HG02588 (cell line): Measurements from ENCODE around the gene ASPSCR1.

Source experiments
- ATAC-seq: cut with Tn5 transposase; IDR thresholded peaks from one replicate; pipeline ENCODE4 v1.9.1; 2021; ENCODE audit warnings: mild to moderate bottlenecking, moderate library complexity; ENCODE audit not compliant: unreplicated experiment

ASPSCR1 gene

GRCh38 chr17:82053130-82053529 lies 75.7 kb downstream of the ASPSCR1 start:
- ATAC-seq: no peak

DNA sequence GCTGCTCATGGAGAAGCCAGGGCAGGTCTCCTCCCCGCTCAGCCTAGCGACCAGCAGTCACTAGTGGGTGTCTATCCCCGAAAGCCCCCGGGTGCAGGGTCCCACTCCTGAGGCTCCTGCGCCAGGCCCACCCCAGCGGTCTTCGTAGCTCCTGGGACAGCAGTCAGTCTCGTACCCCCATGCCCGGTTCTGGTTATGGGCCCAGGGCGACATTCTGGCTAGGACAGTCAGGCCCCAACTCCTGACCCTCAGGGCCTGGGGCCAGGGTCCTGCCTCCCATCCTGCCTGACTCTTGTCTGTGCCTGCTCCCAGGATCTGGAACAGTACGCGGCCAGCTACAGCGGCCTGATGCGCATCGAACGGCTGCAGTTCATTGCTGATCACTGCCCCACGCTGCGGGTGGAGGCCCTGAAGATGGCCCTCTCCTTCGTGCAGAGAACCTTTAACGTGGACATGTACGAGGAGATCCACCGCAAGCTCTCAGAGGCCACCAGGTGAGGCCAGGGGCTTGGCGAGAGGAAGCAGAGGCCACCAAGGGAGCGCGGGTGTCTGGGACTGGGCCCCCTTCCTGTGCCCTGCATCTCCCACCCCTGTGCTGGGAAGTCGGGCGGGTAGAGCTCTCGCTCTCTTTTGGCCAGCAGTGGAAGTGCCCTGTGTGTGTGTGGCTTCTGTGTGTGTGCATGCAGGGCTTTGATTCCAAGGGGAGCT lies 76.3 kb downstream of the ASPSCR1 start:
- no peak for ATAC-seq

- no peak for ATAC-seq
Observed at GRCh38 chr17:82054351-82055022, 77.1 kb downstream of the ASPSCR1 start.

DNA sequence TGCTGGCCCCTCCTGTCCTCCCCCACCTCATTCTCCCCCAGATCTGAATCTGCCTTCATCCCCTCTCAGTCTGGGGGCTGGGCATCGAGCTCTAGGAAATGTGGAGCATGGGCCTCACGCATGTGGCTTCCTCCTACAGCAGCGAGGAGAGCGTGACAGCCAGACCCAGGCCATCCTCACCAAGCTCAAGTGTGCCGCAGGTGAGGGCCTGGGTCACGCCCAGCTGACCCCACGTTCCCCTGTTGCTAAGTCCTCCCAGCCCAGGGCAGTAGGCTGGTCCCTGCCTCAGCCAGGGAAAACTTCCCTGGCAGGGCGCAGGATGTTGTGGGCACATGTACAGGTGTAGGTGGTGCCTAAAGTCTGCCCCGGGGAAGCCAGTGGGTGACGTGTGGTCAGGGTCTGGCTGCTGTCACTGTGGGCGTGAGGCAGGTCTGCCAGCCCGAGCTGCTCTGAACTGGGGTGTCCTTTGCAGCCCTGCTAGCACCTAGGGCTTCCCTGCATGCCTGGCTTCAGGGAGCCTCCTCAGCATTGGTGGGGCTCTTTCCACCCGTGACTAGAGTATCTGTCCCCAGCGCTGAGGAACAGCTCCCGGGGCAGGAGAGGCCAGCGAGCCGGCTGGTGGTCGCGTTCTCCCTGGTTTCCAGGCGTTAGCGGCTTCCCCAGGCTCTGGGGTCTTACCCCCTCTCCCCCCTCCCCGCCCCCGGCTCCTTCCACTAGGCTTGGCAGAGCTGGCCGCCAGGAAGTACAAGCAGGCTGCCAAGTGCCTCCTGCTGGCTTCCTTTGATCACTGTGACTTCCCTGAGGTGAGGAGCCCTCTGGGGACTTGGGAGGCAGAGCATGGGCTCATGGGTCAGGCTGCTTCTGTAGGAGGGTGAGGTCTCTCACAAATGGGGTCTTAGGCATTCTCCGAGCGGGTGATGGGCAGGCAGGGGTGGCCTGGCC lies 77.9 kb downstream of the ASPSCR1 start:
- ATAC-seq: no peak

DNA sequence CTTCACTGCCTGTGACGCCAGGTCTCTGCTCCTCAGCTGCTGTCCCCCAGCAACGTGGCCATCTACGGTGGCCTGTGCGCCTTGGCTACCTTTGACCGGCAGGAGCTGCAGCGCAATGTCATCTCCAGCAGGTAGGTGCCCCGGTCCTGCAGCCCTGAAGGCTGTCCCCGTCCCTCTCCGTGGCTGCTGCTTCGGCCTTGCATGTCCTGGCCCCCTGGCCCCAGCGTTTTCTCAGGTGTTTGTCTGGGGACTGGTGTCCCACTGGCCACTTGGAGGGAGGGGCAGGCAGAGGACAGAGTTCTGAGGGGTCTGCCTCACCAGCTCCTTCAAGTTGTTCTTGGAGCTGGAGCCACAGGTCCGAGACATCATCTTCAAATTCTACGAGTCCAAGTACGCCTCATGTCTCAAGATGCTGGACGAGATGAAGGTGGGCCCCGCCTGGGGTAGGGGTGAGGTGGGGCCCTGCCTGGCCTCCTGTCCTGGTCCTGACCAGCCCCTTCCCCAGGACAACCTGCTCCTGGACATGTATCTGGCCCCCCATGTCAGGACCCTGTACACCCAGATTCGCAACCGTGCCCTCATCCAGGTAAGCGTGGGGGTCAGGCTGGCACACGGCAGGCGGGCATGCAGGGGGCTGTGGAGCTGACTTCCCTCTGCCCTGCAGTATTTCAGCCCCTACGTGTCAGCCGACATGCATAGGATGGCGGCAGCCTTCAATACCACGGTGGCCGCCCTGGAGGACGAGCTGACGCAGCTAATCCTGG lies 78.7 kb downstream of the ASPSCR1 start:
- no peak for ATAC-seq

- no peak for ATAC-seq
Observed at GRCh38 chr17:82056729-82057621, 79.5 kb downstream of the ASPSCR1 start.

GRCh38 chr17:82058230-82058854 lies 80.9 kb downstream of the ASPSCR1 start:
- no peak for ATAC-seq

- no peak for ATAC-seq
Observed at GRCh38 chr17:82058855-82059249, 81.4 kb downstream of the ASPSCR1 start.

GRCh38 chr17:82059272-82060000 lies 82.0 kb downstream of the ASPSCR1 start:
- no peak for ATAC-seq

GRCh38 chr17:82060001-82060380 lies 82.6 kb downstream of the ASPSCR1 start:
- ATAC-seq: no peak

DNA sequence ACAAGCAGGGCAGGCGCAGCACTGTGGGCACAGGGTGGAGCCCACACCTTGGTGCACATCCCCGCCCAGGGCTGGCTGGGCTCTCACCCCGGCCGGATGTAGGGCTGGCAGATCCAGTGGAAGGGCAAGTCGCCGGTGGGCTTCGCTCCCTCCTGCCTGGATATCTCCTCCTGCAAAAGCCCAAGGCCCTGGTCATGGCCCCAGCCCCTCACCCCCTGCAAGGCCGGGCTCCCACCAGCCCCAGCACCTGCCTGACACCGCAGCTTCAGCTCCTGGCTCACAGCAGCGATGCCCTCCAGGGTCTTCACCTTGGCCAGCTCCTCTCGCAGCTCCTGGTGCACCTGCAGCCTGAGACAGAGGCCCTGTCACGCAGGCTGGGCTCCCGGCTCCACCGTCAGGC lies 83.2 kb downstream of the ASPSCR1 start:
- ATAC-seq: no peak

DNA sequence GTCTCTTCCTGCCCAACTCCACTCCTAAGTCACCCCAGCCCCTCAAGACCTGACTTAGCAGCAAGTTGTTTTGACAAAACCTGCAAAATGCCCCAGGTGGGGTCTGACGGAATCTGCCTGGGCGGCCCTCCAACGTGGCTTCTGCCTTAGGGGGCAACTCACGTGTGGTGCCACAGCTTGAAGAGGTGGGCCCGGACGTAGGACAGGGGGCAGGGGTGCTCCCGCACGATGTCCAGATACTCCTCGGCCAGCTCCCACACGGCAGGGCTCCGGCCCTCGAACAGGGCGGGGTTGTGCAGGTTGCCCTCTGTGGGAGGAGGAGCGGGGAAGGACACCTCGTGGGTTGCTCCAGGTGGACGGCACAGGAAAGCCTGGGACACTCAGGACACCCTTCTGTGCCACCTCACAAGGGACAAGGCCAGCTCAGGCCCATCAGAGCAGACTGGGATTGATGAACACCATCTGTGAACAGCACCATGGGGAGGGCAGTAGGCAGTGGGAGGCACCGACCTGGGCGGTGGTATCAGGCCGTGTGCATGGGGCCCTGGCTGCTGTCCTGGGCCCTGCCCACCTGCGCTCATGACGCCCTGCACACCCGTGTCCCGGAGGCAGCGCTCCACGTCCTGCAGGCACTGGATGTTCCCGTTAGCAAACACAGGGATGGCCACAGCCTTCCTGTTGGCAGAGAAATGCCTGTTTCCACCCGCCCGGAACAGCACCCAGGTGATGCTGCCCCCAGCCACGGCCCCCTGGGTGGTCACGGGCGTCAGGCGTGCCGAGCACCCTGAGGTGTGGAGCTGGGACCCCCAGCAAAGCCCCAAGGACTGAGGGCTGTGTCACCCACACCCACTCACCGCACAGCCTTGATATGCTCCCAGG lies 83.9 kb downstream of the ASPSCR1 start:
- ATAC-seq: no peak

DNA sequence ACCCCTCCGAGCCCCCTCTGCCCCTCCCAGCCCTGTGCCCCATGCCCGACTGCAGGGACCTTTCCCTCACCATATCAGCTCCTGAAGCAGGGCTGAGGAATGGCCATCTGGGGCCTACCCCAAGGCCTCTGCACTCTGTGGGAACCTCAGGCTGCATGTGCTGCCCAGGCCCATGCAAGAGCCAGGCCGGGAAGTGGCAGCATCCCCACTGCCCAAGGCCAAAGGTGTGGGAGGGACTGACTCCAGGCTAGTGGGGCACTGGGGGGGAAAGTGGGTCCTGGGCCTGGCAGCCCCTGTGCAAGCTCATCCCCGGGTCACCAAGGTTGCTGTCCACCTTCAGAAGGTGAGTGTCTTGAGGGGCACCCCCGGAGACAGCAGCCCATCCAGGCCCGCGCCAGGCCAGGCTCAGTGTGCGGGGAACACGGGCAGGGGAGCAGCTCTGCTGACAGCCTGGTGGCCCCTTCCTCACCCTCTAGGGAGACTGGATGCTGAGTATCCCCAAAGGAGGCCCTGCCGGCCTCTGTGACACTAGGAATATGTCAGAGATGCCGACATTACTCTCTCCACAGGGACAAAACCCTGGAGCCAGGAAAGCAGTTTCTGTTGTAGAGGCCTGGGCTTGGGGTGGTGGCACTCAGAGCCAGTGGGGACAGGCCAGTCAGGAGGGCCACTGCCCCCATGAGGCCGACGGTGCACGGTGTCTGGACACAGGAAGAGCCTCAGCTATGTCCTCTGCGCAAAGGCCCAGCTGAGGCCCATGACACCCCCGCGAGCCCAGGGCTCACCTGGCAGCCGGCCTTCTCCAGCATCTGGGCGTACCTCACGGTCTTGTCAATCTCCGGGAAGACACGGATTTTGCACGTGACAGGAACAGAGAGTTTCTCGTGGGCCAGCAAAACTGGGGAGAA lies 84.9 kb downstream of the ASPSCR1 start:
- no peak for ATAC-seq

- ATAC-seq: no peak
Observed at GRCh38 chr17:82062984-82063368, 85.5 kb downstream of the ASPSCR1 start.

- ATAC-seq: no peak
Observed at GRCh38 chr17:82063424-82064415, 86.3 kb downstream of the ASPSCR1 start.
